HCT116 (cell line): ENCODE measurements around the gene BTNL3.
"Not testable (repeated sequence)": the region's sequence is repeated elsewhere in the genome, so short reads cannot be mapped to it uniquely, and the experiment has no call there.

Source experiments
- CTCF ChIP-seq, 3 experiments: fragments of 200-600 bp in 1 of 3; sonication (generic) in 1 of 3; IDR thresholded peaks in 2 of 3; conservative IDR thresholded peaks in 1 of 3; 2 replicates each; pipeline ENCODE4 v1.5.1; 2012 to 2017; ENCODE audit warnings: low read depth in 2 of 3, low read length in 2 of 3, antibody characterized with exemption in 1 of 3, borderline replicate concordance in 1 of 3, control low read depth in 1 of 3, mild to moderate bottlenecking in 1 of 3, mixed read lengths in 1 of 3, mixed run types in 1 of 3, moderate library complexity in 1 of 3; ENCODE audit not compliant: insufficient read depth in 1 of 3
- EZH2 ChIP-seq: fragments of 200-600 bp; sonication (generic); IDR thresholded peaks from 2 replicates; pipeline ENCODE4 v1.6.1; 2017; ENCODE audit warnings: antibody characterized with exemption, mixed run types
- MAX ChIP-seq: IDR thresholded peaks from 2 replicates; pipeline ENCODE4 v1.6.1; 2012
- POLR2A ChIP-seq: IDR thresholded peaks from 2 replicates; pipeline ENCODE4 v1.7.0; 2011; ENCODE audit warnings: borderline replicate concordance; ENCODE audit not compliant: insufficient read depth, insufficient read length; ENCODE audit errors: extremely low read depth
- POLR2AphosphoS5 ChIP-seq: IDR thresholded peaks from 2 replicates; pipeline ENCODE4 v1.6.1; 2011; ENCODE audit warnings: mild to moderate bottlenecking, low read depth, low read length, moderate library complexity
- REST ChIP-seq: IDR thresholded peaks from 2 replicates; pipeline ENCODE4 v1.6.1; 2012; ENCODE audit warnings: low read depth
- ZFX ChIP-seq: fragments of 450-650 bp; IDR thresholded peaks from 2 replicates; pipeline ENCODE4 v1.6.1; 2017

- not testable (repeated sequence) for TF ChIP-seq POLR2A; CTCF (IDR thresholded peaks at IDR 0.05 in 2 of 3, conservative IDR thresholded peaks at IDR 0.05 in 1 of 3; ENCODE audit: borderline replicate concordance in 1 of 3, insufficient read depth in 1 of 3, low read depth in 2 of 3, low read length in 2 of 3); POLR2AphosphoS5; ZFX; MAX; EZH2; REST
Observed at GRCh38 chr5:181014654-181015053, 26.0 kb downstream of the BTNL3 start.
